ENCODE measurements around the gene FHIT.

Gene FHIT

DNA sequence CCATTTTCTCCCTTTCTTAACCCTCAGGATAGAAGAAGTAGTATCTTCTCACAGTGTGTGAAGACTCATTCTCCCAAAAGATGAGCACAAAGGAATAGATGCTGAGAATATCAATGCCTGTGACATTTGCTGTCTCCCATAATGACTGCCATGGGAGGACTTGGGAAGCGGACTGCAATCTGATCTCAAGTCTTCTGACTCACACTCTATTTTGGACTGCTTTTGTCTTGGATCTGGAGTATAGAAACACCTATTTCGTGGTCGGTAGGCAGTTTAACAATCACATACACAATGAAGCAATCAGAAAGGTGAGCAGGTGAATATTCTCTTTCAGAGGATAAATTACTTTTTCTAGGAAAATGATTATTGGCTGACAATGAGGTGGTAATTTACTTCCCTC lies 852.0 kb downstream of the FHIT start:
- Histone ChIP-seq H3K9me3 (ENCODE audit: control insufficient read depth in 1 of 2, low read length in 2 of 2) (no peaks in the 10 kb centered on the region), H3K4me1 (ENCODE audit: control insufficient read depth in 1 of 2, insufficient read depth in 2 of 2, low read length in 2 of 2) (no peaks in the 10 kb centered on the region), H3K27ac (ENCODE audit: low read depth, low read length) (no peak overlapping the region)

DNA sequence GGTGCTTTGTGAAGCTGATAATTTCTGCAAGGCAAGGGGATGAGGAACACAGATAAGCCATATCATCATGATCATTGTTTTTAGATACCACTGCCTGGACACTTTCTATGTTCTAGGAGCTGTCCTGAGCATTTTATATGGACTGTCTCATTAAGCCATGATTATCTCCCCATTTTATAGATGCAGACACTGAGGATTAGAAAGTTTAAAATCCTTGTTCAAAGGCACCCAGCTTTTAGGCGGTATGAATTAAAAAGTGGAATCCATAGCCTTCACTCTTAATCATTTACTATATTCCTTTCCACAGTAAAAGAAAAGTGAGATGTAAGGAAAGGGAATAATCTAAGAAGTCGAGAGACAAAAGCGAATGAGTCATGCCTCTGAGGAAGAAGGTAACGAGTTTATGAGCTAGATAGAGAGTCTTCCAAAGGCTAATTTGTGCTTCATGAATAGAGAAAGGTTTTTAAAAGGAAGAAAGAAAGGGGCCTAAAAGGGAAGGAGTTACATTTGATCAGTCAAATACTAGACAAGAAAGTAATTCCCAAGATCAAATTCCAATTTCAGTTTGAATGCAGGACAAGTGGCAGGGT lies 856.0 kb downstream of the FHIT start:
- H3K9ac ChIP-seq (ENCODE audit: low read depth in 1 of 2, low read length in 2 of 2), result no peak overlapping the region
- no peaks in the 10 kb centered on the region for H3K27me3 ChIP-seq (ENCODE audit: control insufficient read depth in 1 of 2, insufficient read depth in 2 of 2, low read length in 2 of 2)
- H3K36me3 ChIP-seq (ENCODE audit: control insufficient read depth in 1 of 2, insufficient read depth in 2 of 2, low read length in 2 of 2), result no peaks in the 10 kb centered on the region
- H3K4me3 ChIP-seq (ENCODE audit: low read depth in 1 of 2, low read length in 2 of 2), result no peak overlapping the region
- no peaks in the 10 kb centered on the region for H3K4me1 ChIP-seq (ENCODE audit: control insufficient read depth in 1 of 2, insufficient read depth in 2 of 2, low read length in 2 of 2)
- no peak overlapping the region for H3K27ac ChIP-seq (ENCODE audit: low read depth, low read length)
- no peaks in the 10 kb centered on the region for H3K9me3 ChIP-seq (ENCODE audit: control insufficient read depth in 1 of 2, low read length in 2 of 2)

More for the DNA sequence above, 852.0 kb downstream of the FHIT start:
- H3K36me3 ChIP-seq (ENCODE audit: control insufficient read depth in 1 of 2, insufficient read depth in 2 of 2, low read length in 2 of 2), result no peaks in the 10 kb centered on the region
- no peak overlapping the region for H3K4me3 ChIP-seq (ENCODE audit: low read depth in 1 of 2, low read length in 2 of 2)
- H3K9ac ChIP-seq (ENCODE audit: low read depth in 1 of 2, low read length in 2 of 2), result no peak overlapping the region
- H3K27me3 ChIP-seq (ENCODE audit: control insufficient read depth in 1 of 2, insufficient read depth in 2 of 2, low read length in 2 of 2), result no peaks in the 10 kb centered on the region

DNA sequence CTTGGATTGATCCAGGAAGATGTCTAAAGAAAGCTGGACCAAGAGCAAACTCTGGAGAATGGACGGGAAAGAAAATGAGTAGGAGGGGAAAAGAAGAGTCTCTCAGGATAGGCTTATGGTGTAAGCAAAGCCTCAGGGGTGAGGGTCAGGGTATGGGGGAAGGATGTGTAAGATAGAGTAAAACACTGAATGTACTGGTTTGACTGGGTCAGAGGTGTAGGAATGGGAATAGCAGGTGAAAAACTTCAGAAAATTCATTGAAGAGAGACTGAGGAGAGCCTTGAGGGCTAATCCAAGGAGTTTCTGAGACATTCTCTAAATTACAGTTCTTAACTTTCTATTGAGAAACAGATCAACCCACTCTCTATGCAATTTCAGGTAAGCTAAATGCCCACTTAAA lies 857.3 kb downstream of the FHIT start:
- H3K4me3 ChIP-seq (ENCODE audit: low read depth in 1 of 2, low read length in 2 of 2), result no peak overlapping the region
- H3K9ac ChIP-seq (ENCODE audit: low read depth in 1 of 2, low read length in 2 of 2), result no peak overlapping the region
- no peaks in the 10 kb centered on the region for H3K36me3 ChIP-seq (ENCODE audit: control insufficient read depth in 1 of 2, insufficient read depth in 2 of 2, low read length in 2 of 2)
- no peaks in the 10 kb centered on the region for H3K9me3 ChIP-seq (ENCODE audit: control insufficient read depth in 1 of 2, low read length in 2 of 2)
- no peaks in the 10 kb centered on the region for H3K4me1 ChIP-seq (ENCODE audit: control insufficient read depth in 1 of 2, insufficient read depth in 2 of 2, low read length in 2 of 2)
- no peaks in the 10 kb centered on the region for H3K27me3 ChIP-seq (ENCODE audit: control insufficient read depth in 1 of 2, insufficient read depth in 2 of 2, low read length in 2 of 2)
- no peak overlapping the region for H3K27ac ChIP-seq (ENCODE audit: low read depth, low read length)

DNA sequence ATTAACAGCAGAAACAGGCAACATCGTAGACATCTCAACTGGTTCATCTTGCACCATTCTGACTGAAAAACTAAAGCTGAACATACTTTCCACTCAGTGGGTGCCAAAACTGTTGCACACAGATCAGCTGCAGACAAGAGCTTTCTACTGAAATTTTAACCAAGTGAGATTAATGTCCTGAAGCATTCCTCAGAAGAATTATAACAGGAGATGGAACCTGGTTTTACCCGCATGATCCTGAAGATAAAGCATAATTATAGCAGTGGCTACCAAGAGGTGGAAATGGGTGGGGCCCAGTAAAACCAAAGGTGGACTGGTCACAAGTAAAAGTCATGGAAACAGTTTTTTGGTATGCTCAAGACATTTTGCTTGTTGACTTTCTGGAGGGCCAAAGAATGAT lies 858.8 kb downstream of the FHIT start:
- no peaks in the 10 kb centered on the region for H3K27me3 ChIP-seq (ENCODE audit: control insufficient read depth in 1 of 2, insufficient read depth in 2 of 2, low read length in 2 of 2)
- no peaks in the 10 kb centered on the region for H3K36me3 ChIP-seq (ENCODE audit: control insufficient read depth in 1 of 2, insufficient read depth in 2 of 2, low read length in 2 of 2)
- no peak overlapping the region for H3K4me3 ChIP-seq (ENCODE audit: low read depth in 1 of 2, low read length in 2 of 2)
- no peak overlapping the region for H3K27ac ChIP-seq (ENCODE audit: low read depth, low read length)
- no peak overlapping the region for H3K9ac ChIP-seq (ENCODE audit: low read depth in 1 of 2, low read length in 2 of 2)
- H3K9me3 ChIP-seq (ENCODE audit: control insufficient read depth in 1 of 2, low read length in 2 of 2), result no peaks in the 10 kb centered on the region
- no peaks in the 10 kb centered on the region for H3K4me1 ChIP-seq (ENCODE audit: control insufficient read depth in 1 of 2, insufficient read depth in 2 of 2, low read length in 2 of 2)

DNA sequence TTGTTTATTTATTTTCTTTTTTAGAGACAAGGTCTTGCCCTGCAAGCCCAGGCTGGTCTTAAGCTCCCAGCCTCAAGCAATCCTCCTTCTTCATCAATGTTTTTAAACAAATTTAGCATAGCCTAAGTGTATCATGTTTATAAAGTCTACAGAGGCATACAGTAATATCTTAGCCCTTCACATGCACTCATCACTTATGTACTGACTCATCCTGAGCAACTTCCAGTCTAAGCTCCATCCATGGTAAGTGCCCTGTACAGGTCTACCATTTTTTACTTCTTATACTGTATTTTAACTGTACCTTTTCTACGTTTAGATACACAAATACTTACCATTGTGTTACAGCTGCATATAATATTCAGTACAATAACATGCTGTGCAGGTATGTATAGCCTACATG lies 860.0 kb downstream of the FHIT start:
- no peaks in the 10 kb centered on the region for H3K9me3 ChIP-seq (ENCODE audit: control insufficient read depth in 1 of 2, low read length in 2 of 2)
- H3K9ac ChIP-seq (ENCODE audit: low read depth in 1 of 2, low read length in 2 of 2), result no peak overlapping the region
- H3K27me3 ChIP-seq (ENCODE audit: control insufficient read depth in 1 of 2, insufficient read depth in 2 of 2, low read length in 2 of 2), result no peaks in the 10 kb centered on the region
- H3K4me1 ChIP-seq (ENCODE audit: control insufficient read depth in 1 of 2, insufficient read depth in 2 of 2, low read length in 2 of 2), result no peaks in the 10 kb centered on the region
- H3K36me3 ChIP-seq (ENCODE audit: control insufficient read depth in 1 of 2, insufficient read depth in 2 of 2, low read length in 2 of 2), result no peaks in the 10 kb centered on the region
- H3K27ac ChIP-seq (ENCODE audit: low read depth, low read length), result no peak overlapping the region
- H3K4me3 ChIP-seq (ENCODE audit: low read depth in 1 of 2, low read length in 2 of 2), result no peak overlapping the region

DNA sequence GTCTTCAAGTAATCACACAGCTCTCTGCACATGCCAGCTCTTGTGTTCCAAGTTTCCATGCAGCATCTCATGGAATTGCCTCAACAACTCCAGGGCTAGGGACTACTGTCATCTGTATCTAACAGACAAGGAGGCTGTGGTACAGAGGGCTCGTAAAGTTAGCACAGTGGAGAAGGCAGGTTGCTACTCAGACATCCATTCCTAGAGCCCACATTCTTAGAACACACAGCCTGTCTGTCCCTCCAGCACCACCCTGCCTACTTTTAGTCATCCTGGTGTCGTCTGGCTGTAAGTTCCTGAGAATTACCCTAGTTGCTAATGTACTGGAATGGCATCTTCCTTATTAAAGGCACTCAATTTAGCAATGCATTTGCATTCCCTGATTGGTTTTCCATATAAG lies 862.5 kb downstream of the FHIT start:
- Histone ChIP-seq H3K27me3 (ENCODE audit: control insufficient read depth in 1 of 2, insufficient read depth in 2 of 2, low read length in 2 of 2) (no peaks in the 10 kb centered on the region), H3K36me3 (ENCODE audit: control insufficient read depth in 1 of 2, insufficient read depth in 2 of 2, low read length in 2 of 2) (no peaks in the 10 kb centered on the region), H3K9ac (ENCODE audit: low read depth in 1 of 2, low read length in 2 of 2) (no peak overlapping the region), H3K27ac (ENCODE audit: low read depth, low read length) (no peak overlapping the region), H3K4me1 (ENCODE audit: control insufficient read depth in 1 of 2, insufficient read depth in 2 of 2, low read length in 2 of 2) (no peaks in the 10 kb centered on the region), H3K4me3 (ENCODE audit: low read depth in 1 of 2, low read length in 2 of 2) (no peak overlapping the region), H3K9me3 (ENCODE audit: control insufficient read depth in 1 of 2, low read length in 2 of 2) (no peaks in the 10 kb centered on the region)

DNA sequence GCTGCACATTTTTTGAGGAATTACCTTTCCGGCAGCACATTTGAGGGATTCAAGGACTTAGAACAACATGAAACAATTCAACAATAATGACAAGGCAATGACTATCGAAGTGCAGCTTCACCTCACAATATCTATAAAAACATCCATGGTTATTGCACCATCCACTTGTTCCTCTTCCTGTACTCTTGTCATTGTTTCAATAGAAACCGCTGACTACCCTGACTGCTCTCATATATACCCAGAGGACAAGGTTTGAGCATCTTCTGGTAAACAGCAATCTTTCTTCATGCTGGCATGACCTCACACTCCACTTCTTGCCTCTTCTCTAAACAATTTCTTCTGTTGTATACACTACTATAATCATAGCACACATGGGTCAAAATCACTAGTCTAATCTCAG lies 864.9 kb downstream of the FHIT start:
- no peaks in the 10 kb centered on the region for H3K27me3 ChIP-seq (ENCODE audit: control insufficient read depth in 1 of 2, insufficient read depth in 2 of 2, low read length in 2 of 2)
- H3K27ac ChIP-seq (ENCODE audit: low read depth, low read length), result no peak overlapping the region
- no peaks in the 10 kb centered on the region for H3K4me1 ChIP-seq (ENCODE audit: control insufficient read depth in 1 of 2, insufficient read depth in 2 of 2, low read length in 2 of 2)
- no peaks in the 10 kb centered on the region for H3K9me3 ChIP-seq (ENCODE audit: control insufficient read depth in 1 of 2, low read length in 2 of 2)
- H3K9ac ChIP-seq (ENCODE audit: low read depth in 1 of 2, low read length in 2 of 2), result no peak overlapping the region
- H3K4me3 ChIP-seq (ENCODE audit: low read depth in 1 of 2, low read length in 2 of 2), result no peak overlapping the region
- H3K36me3 ChIP-seq (ENCODE audit: control insufficient read depth in 1 of 2, insufficient read depth in 2 of 2, low read length in 2 of 2), result no peaks in the 10 kb centered on the region

DNA sequence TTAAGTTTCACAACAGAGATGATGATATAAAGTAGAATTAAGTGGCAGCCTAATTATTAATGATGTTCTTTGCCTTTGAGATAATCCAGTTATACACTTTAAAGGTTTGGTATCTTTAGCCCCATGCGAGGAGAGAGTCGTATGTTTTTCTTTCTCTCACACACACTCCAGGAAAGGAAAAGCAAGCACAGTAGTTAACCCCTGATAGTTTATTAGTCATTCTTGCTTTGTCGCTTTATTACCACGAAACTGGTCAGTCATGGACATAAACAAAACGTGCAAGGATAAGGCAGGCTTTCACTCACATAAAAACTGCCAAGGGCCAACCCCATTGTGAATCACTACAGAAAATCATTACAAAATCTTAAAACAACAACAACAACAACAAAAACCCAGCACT lies 866.9 kb downstream of the FHIT start:
- no peak overlapping the region for H3K4me3 ChIP-seq (ENCODE audit: low read depth in 1 of 2, low read length in 2 of 2)
- H3K9me3 ChIP-seq (ENCODE audit: control insufficient read depth in 1 of 2, low read length in 2 of 2), result no peaks in the 10 kb centered on the region
- no peaks in the 10 kb centered on the region for H3K36me3 ChIP-seq (ENCODE audit: control insufficient read depth in 1 of 2, insufficient read depth in 2 of 2, low read length in 2 of 2)
- H3K4me1 ChIP-seq (ENCODE audit: control insufficient read depth in 1 of 2, insufficient read depth in 2 of 2, low read length in 2 of 2), result no peaks in the 10 kb centered on the region
- no peaks in the 10 kb centered on the region for H3K27me3 ChIP-seq (ENCODE audit: control insufficient read depth in 1 of 2, insufficient read depth in 2 of 2, low read length in 2 of 2)
- H3K9ac ChIP-seq (ENCODE audit: low read depth in 1 of 2, low read length in 2 of 2), result no peak overlapping the region
- no peak overlapping the region for H3K27ac ChIP-seq (ENCODE audit: low read depth, low read length)

DNA sequence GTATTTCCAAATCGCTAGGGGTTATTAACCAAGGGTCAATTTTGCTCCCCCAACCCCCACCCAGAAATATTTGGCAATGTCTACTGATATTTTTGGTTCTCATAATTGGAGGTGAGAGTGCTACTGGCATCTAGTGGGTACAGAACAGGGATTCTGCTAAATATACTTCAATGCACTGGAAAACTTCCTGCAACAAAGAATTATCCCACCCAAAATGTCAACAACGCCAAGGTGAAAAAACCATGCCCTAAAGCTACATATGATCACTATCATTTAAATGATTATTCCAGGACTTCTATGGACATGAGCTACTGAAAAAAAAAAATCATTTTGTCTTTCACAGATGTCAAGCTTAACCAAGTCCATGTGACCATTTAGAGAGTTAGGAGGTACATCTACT lies 867.9 kb downstream of the FHIT start:
- no peaks in the 10 kb centered on the region for H3K27me3 ChIP-seq (ENCODE audit: control insufficient read depth in 1 of 2, insufficient read depth in 2 of 2, low read length in 2 of 2)
- H3K27ac ChIP-seq (ENCODE audit: low read depth, low read length), result no peak overlapping the region
- H3K36me3 ChIP-seq (ENCODE audit: control insufficient read depth in 1 of 2, insufficient read depth in 2 of 2, low read length in 2 of 2), result no peaks in the 10 kb centered on the region
- H3K4me1 ChIP-seq (ENCODE audit: control insufficient read depth in 1 of 2, insufficient read depth in 2 of 2, low read length in 2 of 2), result no peaks in the 10 kb centered on the region
- no peaks in the 10 kb centered on the region for H3K9me3 ChIP-seq (ENCODE audit: control insufficient read depth in 1 of 2, low read length in 2 of 2)
- H3K4me3 ChIP-seq (ENCODE audit: low read depth in 1 of 2, low read length in 2 of 2), result no peak overlapping the region
- no peak overlapping the region for H3K9ac ChIP-seq (ENCODE audit: low read depth in 1 of 2, low read length in 2 of 2)

DNA sequence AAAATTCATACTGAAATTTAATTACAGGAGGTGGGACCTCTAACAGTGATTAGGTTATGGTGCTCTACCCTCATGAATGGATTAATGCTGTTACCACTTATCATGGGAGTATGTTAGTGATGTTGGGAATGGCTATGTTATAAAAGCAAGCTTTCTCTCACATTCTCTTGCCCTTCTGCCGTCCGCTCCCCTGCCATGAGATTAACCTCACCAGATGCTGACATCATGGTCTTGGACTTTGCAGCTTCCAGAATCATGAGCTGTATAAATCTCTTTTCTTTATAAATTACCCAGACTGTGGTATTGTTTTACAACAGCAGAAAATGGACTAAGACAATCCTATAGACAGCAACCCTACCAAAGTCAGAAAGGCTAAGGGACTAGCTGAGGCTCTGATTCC lies 884.8 kb downstream of the FHIT start:
- no peaks in the 10 kb centered on the region for H3K36me3 ChIP-seq (ENCODE audit: control insufficient read depth in 1 of 2, insufficient read depth in 2 of 2, low read length in 2 of 2)
- H3K9ac ChIP-seq (ENCODE audit: low read depth in 1 of 2, low read length in 2 of 2), result no peak overlapping the region
- H3K9me3 ChIP-seq (ENCODE audit: control insufficient read depth in 1 of 2, low read length in 2 of 2), result no peaks in the 10 kb centered on the region
- H3K4me1 ChIP-seq (ENCODE audit: control insufficient read depth in 1 of 2, insufficient read depth in 2 of 2, low read length in 2 of 2), result no peaks in the 10 kb centered on the region
- H3K27me3 ChIP-seq (ENCODE audit: control insufficient read depth in 1 of 2, insufficient read depth in 2 of 2, low read length in 2 of 2), result no peaks in the 10 kb centered on the region
- no peak overlapping the region for H3K4me3 ChIP-seq (ENCODE audit: low read depth in 1 of 2, low read length in 2 of 2)
- H3K27ac ChIP-seq (ENCODE audit: low read depth, low read length), result no peak overlapping the region

DNA sequence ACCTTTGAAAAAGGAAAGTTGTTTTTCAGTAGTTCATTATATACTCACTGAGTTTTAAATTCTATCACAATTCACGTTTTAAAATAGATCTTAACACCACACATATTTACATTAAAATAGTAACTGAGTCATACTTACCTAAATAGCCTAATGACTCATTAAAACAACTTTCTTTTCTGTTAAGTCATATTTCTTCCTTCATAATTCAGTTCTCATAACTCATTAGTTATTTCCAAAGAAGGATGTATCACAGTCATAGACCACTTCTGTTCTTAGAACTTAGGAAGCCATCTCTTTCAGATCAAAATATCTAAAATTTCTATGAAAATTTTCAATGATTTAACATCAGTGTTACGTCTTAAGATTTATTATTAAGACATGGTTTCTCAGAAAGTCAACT lies 885.9 kb downstream of the FHIT start:
- no peak overlapping the region for H3K27ac ChIP-seq (ENCODE audit: low read depth, low read length)
- H3K36me3 ChIP-seq (ENCODE audit: control insufficient read depth in 1 of 2, insufficient read depth in 2 of 2, low read length in 2 of 2), result no peaks in the 10 kb centered on the region
- H3K4me1 ChIP-seq (ENCODE audit: control insufficient read depth in 1 of 2, insufficient read depth in 2 of 2, low read length in 2 of 2), result no peaks in the 10 kb centered on the region
- no peaks in the 10 kb centered on the region for H3K27me3 ChIP-seq (ENCODE audit: control insufficient read depth in 1 of 2, insufficient read depth in 2 of 2, low read length in 2 of 2)
- H3K9ac ChIP-seq (ENCODE audit: low read depth in 1 of 2, low read length in 2 of 2), result no peak overlapping the region
- no peak overlapping the region for H3K4me3 ChIP-seq (ENCODE audit: low read depth in 1 of 2, low read length in 2 of 2)
- no peaks in the 10 kb centered on the region for H3K9me3 ChIP-seq (ENCODE audit: control insufficient read depth in 1 of 2, low read length in 2 of 2)

Measured in duodenal mucosa (tissue), 2 donors.